Stimulated activated CD8-positive, alpha-beta memory T cell treated with anti-CD3 and anti-CD28 coated beads, Interleukin-7, amount 100 ng/mL, for 48 hours (primary cell): ENCODE data around the gene HSF2.
"Not testable (repeated sequence)": the region's sequence is repeated elsewhere in the genome, so short reads cannot be mapped to it uniquely, and the experiment has no call there.

Source experiments
- DNase-seq, 2 donors: peaks; one replicate each; pipeline ENCODE4 v3.0.0-alpha.2; 2020; ENCODE audit warnings: low read depth in 1 of 2; ENCODE audit errors: extremely low read depth in 1 of 2

The HSF2 gene

DNA sequence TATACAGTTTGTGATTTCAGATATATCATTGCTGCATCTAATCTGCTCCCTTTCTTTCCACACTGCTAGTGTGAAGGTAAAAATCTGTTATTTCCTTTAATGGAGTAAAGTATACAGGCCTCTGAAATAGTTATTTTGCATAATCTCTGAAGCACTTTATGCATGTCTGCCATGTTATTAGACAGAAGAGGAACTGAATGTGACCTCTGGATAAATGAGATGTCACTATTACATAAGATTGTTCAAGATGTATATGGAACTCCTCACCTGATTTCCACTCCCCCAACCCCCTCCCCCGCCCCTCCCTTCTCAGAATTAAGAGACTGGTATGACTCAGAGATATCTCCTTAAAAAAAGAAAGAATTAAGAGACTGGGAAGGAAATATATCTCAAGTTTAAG lies 45.8 kb downstream of the HSF2 start:
- no peak for DNase-seq

DNA sequence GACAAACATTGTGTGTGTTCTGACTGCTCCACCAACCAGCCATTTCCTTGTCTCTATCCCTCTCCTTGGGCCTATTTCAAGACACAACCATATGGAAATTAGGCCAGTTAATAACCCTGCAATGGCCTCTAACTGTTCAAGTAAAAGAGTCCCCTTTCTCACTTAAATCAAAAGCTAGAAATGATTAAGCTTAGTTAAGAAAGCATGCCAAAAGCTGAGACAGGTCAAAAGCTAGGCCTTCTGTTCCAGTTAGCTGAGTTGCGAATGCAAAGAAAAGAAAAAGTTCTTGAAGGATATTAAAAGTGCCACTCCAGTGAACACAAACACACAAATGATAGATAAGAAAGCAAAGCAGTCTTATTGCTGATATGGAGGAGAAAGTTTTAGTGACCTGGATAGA lies 49.6 kb downstream of the HSF2 start:
- no peak for DNase-seq

DNA sequence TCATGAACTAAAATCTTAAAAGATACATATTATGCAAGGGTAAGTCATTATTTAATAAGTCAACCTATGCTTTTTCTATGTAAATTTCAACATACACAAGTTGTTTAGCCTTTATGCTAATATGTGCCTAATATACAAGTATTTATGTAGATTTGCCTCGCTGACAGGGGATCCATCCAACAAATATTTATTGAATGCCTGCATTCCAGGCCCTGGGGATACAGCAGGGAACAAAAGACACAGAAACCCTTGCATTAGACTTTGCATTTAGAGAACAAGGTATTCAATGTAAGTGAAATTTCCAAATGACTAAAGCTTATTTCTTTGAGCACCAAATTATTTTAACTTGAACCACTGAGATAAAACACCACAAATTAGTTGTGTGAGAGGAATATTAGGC lies 53.1 kb downstream of the HSF2 start:
- DNase-seq = no peak

GRCh38 chr6:122454673-122455072 lies 55.2 kb downstream of the HSF2 start:
- DNase-seq = no peak

DNA sequence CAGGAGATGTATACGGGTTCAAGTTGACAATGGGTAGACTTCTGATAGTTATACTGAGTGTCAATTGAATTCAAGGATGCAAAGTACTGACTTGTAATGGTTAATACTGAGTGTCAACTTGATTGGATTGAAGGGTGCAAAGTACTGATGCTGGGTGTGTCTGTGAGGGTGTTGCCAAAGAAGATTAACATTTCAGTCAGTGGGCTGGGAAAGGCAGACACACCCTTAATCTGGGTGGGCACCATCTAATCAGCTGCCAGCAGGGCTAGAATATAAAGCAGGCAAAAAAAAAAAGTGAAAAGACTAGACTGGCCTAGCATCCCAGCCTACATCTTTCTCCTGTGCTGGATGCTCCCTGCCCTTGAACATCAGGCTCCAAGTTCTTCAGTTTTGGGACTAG lies 55.7 kb downstream of the HSF2 start:
- not testable (repeated sequence) for DNase-seq

DNA sequence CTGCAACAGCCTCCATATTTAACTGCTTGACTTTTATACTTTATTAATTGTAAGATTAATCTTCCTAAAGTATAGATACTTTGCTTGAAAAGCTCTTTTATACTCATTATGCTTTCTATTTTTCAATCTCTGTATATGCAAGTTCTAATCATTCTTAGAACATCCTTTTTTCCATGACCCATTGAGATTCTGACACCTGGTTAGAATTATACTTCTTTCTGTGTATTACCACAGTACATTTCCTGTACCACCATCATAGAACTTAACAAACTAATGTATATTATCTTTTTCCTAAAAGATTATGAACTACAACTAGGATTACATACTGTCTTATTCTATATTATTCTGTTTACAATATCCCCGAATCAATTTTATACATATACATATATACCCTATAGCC lies 58.6 kb downstream of the HSF2 start:
- DNase-seq = no peak

- DNase-seq = no peak
Measured at GRCh38 chr6:122459240-122459639, 59.8 kb downstream of the HSF2 start.

GRCh38 chr6:122459865-122460416 lies 60.5 kb downstream of the HSF2 start:
- not testable (repeated sequence) for DNase-seq

DNA sequence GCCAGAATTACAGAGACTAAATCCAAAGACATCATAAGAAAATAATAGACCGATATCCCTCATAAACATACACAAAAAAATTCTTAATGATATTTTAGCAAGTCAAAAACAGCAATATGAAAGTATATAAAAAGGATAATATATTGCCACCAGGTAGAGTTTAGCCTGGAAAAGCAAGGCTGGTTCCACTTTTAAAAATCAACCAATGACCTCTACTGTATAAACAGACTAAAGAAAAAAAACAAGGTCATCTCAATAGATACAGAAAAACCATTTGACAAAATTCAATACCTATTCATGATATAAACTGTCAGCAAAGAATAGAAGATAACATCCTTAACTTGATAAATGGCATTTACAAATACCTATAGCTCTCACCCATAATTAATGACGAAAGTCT lies 62.4 kb downstream of the HSF2 start:
- DNase-seq = no peak

GRCh38 chr6:122471107-122472021 lies 71.9 kb downstream of the HSF2 start, which contains the start of gene SERINC1:
TSS of gene SERINC1 (minus strand) at chr6:122471807. CDS start at chr6:122471737, 70 bp downstream.
- peak; percentile 76 to 84 for DNase-seq

DNA sequence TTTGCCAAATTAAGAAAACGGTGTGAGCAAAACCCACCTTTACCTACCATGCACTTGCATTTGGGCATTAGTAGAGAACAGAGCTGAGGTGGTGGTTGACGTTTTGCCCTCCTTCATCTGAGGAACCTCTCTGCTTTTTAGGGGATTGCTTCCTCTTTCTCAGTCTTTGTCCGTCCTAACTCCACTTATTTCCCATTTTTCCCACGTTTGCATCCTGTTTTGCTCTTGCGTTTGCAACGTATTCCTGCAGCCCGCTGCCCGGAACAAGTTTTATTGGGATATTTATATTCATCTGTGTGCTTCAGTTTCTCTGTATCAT lies 72.5 kb downstream of the HSF2 start:
- DNase-seq = no peak

DNA sequence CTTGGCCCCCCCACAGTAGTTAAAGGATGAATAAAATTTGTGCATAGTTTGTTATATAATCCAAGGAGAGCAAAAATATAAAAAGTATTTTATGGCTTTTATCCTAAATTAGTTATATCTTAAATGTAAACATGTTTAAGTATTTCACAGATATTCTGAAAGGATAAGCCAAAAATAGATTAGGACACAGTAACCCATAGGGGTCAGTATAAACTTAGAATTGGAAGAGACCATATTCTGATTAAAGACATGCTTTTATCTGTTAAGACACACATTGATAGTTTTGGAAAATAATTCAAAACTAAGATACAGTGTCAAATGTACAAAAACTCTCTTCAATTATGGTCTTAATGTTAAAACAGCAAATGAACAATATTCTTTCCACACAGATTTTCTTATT lies 76.7 kb downstream of the HSF2 start:
- no peak for DNase-seq

DNA sequence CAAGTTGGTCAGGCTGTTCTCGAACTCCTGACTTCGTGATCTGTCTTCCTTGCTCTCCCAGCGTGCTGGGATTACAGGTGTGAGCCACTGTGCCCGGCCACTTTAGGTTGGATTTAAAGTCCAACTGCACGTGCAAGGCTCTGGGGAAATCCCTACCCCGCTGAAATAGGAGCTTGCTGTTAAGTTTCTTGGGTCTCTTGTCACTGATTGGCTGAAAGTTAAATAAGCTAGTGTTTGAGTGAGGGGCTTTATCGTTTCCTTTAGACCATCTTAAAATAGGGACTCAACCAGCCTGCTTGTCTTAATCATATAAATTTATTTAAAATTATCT lies 83.3 kb downstream of the HSF2 start:
- DNase-seq = no peak
